Measurements from ENCODE around the gene RYR3.

RYR3 gene

GRCh38 chr15:33822479-33822878 lies 511.7 kb downstream of the RYR3 start:
- no peak for ATAC-seq
- TF ChIP-seq ESRRG (CRISPR knock-in tag; IDR thresholded peaks at IDR 0.05) (no peak), ISL1 (CRISPR knock-in tag; IDR thresholded peaks at IDR 0.05) (no peak), GLIS3 (CRISPR knock-in tag; IDR thresholded peaks at IDR 0.05) (no peak), SNAI2 (CRISPR knock-in tag; IDR thresholded peaks at IDR 0.05) (no peak), TCF4 (CRISPR knock-in tag; IDR thresholded peaks at IDR 0.05; ENCODE audit: borderline replicate concordance) (no peak), ZC3H10 (CRISPR knock-in tag; IDR thresholded peaks at IDR 0.05) (no peak), PATZ1 (CRISPR knock-in tag; IDR thresholded peaks at IDR 0.05; ENCODE audit: borderline replicate concordance) (no peak), BACH2 (CRISPR knock-in tag; IDR thresholded peaks at IDR 0.05; ENCODE audit: borderline replicate concordance) (no peak), CSDC2 (CRISPR knock-in tag; IDR thresholded peaks at IDR 0.05) (no peak), TSHZ2 (CRISPR knock-in tag; IDR thresholded peaks at IDR 0.05) (no peak), CREB5 (CRISPR knock-in tag; IDR thresholded peaks at IDR 0.05; ENCODE audit: low read depth) (no peak), POU6F1 (CRISPR knock-in tag; IDR thresholded peaks at IDR 0.05; ENCODE audit: borderline replicate concordance, low read depth) (no peak), CSRNP3 (CRISPR knock-in tag; IDR thresholded peaks at IDR 0.05) (no peak)

GRCh38 chr15:33823119-33823518 lies 512.4 kb downstream of the RYR3 start:
- no peak for TF ChIP-seq RARB (CRISPR knock-in tag; IDR thresholded peaks at IDR 0.05)
- TF ChIP-seq ZNF70 (CRISPR knock-in tag; IDR thresholded peaks at IDR 0.05): no peak
- no peak for TF ChIP-seq TSHZ2 (CRISPR knock-in tag; IDR thresholded peaks at IDR 0.05)
- no peak for TF ChIP-seq OSR1 (CRISPR knock-in tag; IDR thresholded peaks at IDR 0.05)
- no peak for TF ChIP-seq ZNF565 (CRISPR knock-in tag; conservative IDR thresholded peaks at IDR 0.05; ENCODE audit: low read depth)
- TF ChIP-seq POU6F1 (CRISPR knock-in tag; IDR thresholded peaks at IDR 0.05; ENCODE audit: borderline replicate concordance, low read depth): no peak
- no peak for TF ChIP-seq TCF4 (CRISPR knock-in tag; IDR thresholded peaks at IDR 0.05; ENCODE audit: borderline replicate concordance)
- TF ChIP-seq PATZ1 (CRISPR knock-in tag; IDR thresholded peaks at IDR 0.05; ENCODE audit: borderline replicate concordance): no peak
- TF ChIP-seq PPARA (CRISPR knock-in tag; IDR thresholded peaks at IDR 0.05; ENCODE audit: borderline replicate concordance): no peak
- no peak for ATAC-seq
